Activated CD4-positive, alpha-beta T cell treated with anti-CD3 and anti-CD28 coated beads, Interleukin-2, amount 50 U/mL, for 1 hour (primary cell): ENCODE results near the gene GPR82.
A peak's percentile ranks its signal among the peaks of the same experiment; 100 is the strongest.

Experiments
- DNase-seq: peaks from one replicate; pipeline ENCODE4 v3.0.0-alpha.2; 2020

The GPR82 gene

GRCh38 chrX:41720125-41720779 is 3.7 kb upstream of the GPR82 start:
- peak; percentile 8 for DNase-seq

DNA sequence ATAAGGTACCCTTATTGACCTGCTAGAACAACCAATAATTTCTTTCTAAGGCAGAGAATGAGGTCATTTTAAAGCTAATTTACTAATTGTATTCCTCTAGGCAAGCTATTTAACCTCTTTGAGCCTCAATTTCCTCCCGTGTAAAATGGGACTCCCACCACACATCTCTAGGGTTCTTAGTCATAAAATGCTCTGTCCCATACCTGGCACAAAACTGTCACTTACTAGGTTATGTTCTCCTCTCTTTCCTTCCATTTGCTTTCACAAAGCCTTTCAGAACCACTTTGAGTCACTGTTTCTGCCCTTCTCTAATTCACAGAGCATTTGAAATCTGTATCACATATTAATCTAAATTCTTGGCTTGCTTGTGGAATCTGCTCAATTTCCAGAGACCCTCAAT is 2.4 kb upstream of the GPR82 start:
- DNase-seq = no peak

GRCh38 chrX:41722214-41722613 is 1.8 kb upstream of the GPR82 start:
- no peak for DNase-seq

- DNase-seq = no peak
These were observed 964 bp upstream of the GPR82 start for GRCh38 chrX:41722816-41723618.

DNA sequence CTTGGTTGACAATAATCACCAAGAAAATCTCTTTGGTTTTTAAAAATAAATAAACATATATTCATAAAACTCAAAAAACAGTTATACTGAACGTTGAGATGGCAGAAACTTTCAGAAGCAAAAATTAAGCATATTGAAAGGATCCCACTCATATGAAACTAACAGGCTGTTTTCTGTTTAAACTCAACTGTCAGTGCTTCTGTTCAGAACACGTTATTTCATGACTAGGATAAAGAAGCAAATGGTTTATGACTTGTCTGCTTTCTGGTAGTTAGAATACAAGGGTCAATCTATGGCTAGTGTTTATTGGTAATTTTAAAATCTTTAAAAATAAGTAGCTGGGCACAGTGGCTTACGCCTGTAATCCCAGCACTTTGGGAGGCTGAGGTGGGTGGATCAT is 4.1 kb downstream of the GPR82 start:
- no peak for DNase-seq

- DNase-seq = no peak
These were observed 6.1 kb downstream of the GPR82 start for GRCh38 chrX:41730081-41730480.

DNA sequence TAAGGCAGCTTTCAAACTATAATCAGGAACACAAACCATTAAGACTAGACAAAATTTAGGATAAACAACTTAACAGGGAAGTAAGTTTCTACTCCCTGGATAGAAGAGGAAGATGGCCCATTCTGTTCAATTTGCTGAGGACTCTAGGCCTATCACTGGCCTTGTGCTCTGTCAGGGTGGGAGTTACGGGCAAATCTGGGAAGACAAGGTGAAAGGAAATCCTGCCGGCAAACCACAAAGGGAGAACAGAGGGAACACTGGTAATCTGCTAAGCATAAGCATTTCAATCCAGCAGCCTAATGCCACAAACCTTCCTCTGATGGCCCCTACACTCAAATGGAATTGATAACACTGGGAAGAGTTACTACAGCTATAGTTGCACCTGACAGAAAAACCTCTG is 8.3 kb downstream of the GPR82 start:
- DNase-seq = no peak

DNA sequence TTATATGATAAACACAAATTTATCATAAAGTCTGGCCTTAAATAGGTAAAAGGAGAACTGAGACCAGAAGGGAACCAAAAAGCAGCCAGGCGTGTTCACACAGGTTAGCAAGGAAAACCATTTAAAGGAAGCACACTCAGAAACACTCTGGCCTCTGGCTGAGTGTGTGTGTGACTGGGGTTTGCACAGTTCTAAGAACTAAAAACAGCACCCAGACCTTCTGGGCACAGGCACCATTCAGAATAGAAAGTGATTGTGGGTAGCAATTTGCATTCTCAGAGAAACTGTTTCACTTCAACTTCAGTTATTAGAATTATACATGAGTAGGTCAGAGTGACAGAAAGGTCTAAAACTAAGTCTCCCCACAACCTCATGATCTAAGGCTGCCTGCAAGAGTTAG is 10.0 kb downstream of the GPR82 start:
- DNase-seq = no peak

DNA sequence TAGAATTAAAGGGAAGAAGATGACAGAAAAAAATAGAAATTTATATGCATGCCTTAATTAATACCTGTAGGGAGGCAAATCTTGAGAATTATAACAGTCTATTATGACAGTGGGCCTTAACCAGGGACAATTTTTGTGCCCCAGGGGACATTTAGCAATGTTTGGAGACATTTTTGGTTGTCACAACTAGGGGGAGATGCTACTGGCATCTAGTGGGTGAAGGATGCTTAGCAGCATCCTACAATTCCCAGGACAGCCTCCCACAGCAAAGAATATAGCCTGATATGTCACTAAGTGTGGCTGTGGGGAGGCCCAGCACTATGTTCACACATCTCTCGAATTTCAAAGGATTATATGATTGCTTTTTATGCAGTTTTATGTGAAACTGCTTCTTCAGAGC is 10.5 kb downstream of the GPR82 start:
- no peak for DNase-seq

GRCh38 chrX:41737065-41737464 is 13.1 kb downstream of the GPR82 start:
- peak; percentile 1 for DNase-seq

- no peak for DNase-seq
These were observed 15.9 kb downstream of the GPR82 start for GRCh38 chrX:41739871-41740270.

DNA sequence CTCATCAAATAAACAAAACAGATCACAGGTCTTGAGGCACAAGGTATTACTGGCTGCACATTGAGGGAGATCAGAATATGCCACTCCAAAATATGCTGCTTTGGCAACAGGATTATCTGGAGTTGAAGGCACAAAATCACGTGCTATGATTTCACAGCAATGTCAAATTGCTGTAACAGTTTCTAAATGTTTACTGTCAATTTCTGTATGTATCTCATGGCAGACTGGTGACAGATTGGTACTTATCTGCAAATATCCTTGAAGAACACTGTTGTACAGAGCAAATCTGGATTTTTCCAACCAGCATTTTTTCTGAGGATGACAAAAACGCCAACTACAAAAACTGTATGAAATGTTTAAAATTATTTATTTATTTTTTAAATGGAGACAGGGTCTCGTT is 26.7 kb downstream of the GPR82 start:
- DNase-seq = no peak

DNA sequence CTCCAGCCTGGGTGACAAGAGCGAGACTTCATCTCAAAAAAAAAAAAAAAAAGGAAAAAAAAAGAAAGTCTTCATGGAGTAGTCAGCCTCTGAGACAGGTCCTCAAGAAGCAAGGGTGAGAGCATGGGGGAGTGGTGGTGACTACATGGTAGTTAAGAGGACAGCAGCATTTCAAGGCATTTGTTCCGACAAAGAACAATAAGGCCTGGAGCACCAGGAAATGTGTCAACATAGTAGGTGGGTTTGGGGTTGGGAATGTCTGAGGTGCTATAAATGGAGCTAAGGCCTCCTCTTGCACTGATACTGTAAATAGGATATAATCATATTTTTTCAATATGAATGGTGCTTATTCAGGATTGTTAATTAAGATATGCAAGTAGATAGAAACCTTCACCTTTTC is 34.4 kb downstream of the GPR82 start:
- no peak for DNase-seq

GRCh38 chrX:41759817-41760216 is 35.8 kb downstream of the GPR82 start:
- DNase-seq = no peak

GRCh38 chrX:41761169-41761568 is 37.2 kb downstream of the GPR82 start:
- no peak for DNase-seq

- DNase-seq = no peak
These were observed 37.7 kb downstream of the GPR82 start for GRCh38 chrX:41761702-41762101.

- no peak for DNase-seq
These were observed 55.1 kb downstream of the GPR82 start for GRCh38 chrX:41779030-41779564.
